OCI-LY1 (cell line): ENCODE data around the gene CLCN7.

Source experiments
- CTCF ChIP-seq: fragments of 200-600 bp; sonication (generic), shearing (Covaris generic); IDR thresholded peaks from 2 replicates; pipeline ENCODE4 v1.5.1; 2017; ENCODE audit warnings: mild to moderate bottlenecking, antibody characterized with exemption, low read length, moderate library complexity, mixed read lengths
- EZH2 ChIP-seq: fragments of 200-600 bp; sonication (generic), shearing (Covaris generic); IDR thresholded peaks from 2 replicates; pipeline ENCODE4 v1.8.0; 2017; ENCODE audit warnings: borderline replicate concordance, mixed run types, mild to moderate bottlenecking, antibody characterized with exemption, low read length, moderate library complexity, mixed read lengths

- TF ChIP-seq CTCF (no peak), EZH2 (no peak)
These were observed 25.5 kb downstream of the CLCN7 start for GRCh38 chr16:1449201-1449788.
